D721Med (cell line): ENCODE measurements around the gene P2RY14.

Experiments used
- DNase-seq: peaks from one replicate; pipeline ENCODE4 v3.0.0; 2011; ENCODE audit warnings: low spot score; ENCODE audit not compliant: insufficient read length
- FAIRE-seq: peaks from 2 replicates; lab custom pipeline; 2011; peaks lifted over from hg19 to GRCh38; lab: Jason Lieb, UNC
- TF ChIP-seq, protein P1 (sequence below): IDR thresholded peaks from 2 replicates; pipeline ENCODE4 v1.5.1; 2012; ENCODE audit warnings: mild to moderate bottlenecking, control low read depth; ENCODE audit not compliant: insufficient read depth; ENCODE audit errors: missing control alignments

The P2RY14 gene

DNA sequence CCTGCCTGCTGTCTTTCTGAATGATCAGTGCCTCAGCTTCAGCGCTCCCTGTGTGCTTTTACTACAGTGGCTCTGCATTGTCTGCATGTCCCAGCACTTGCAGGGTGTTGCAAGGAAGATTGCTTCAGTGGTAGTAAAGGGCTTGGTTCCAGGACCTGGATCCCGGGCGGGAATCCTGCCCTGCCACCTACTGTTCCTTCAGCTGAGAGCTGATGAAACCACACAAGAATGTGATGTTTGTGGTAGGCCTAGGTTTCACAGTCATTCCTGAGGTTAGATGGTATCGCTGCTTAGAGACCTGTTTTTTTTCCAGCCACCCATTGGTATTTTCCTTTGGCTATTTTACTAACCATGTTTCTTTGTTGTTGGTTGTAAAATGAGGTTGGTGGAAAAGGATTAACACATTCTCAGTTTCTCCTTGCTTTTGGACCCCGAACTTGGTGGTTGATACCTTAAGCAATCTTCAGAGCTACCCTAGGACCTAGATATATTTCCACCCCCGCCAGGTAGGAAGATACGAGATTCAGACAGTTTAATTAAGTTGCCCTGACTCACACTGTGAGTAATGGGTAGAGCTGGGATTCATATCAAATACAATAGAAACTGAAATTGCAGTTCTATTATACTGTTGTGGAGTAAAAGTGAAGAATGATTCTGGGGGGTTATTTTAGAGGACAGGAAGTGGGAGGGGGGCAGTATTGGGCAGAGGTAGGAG, 26.9 kb upstream of the P2RY14 start:
- DNase-seq = no peak
- FAIRE-seq = no peak
- TF ChIP-seq, protein P1, sequence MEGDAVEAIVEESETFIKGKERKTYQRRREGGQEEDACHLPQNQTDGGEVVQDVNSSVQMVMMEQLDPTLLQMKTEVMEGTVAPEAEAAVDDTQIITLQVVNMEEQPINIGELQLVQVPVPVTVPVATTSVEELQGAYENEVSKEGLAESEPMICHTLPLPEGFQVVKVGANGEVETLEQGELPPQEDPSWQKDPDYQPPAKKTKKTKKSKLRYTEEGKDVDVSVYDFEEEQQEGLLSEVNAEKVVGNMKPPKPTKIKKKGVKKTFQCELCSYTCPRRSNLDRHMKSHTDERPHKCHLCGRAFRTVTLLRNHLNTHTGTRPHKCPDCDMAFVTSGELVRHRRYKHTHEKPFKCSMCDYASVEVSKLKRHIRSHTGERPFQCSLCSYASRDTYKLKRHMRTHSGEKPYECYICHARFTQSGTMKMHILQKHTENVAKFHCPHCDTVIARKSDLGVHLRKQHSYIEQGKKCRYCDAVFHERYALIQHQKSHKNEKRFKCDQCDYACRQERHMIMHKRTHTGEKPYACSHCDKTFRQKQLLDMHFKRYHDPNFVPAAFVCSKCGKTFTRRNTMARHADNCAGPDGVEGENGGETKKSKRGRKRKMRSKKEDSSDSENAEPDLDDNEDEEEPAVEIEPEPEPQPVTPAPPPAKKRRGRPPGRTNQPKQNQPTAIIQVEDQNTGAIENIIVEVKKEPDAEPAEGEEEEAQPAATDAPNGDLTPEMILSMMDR = no peak

DNA sequence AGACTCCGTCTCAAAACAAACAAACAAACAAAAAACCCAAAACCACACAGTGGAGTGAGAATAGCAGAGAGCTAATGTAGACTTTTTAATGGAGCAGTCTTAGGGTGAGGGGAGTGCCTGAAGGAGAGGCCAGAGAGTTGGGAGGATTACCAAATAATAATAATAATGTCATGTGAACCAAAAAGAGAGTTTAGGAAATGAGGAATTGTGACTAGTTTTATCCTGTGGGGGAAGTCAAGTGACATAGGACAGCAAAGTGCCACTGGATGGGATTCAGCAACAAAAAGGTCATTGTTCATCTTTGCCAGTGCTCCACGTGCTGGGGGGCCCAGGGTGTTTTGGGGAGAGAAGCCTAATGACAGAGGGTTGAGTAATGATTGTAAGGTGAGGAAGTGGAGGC, 25.4 kb upstream of the P2RY14 start:
- TF ChIP-seq, protein P1 = no peak
- DNase-seq (no peak), FAIRE-seq (no peak)

DNA sequence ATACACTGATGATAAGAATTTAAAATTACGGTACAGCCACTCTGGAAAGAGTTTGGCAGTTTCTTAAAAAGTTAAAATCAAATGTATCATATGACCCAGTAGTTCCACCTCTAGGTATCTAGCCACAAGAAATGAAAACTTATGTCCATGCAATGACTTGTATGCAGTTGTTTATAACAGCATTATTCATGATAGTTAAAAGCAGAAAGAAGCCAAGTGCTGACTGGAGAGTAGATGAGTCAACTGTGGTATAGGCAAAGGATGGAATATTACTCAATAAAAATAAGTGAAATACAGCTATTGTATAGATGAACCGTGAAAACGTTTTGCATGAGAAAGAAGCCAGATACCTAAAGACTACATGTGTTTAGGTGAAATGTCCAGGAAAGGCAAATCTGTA, 23.4 kb upstream of the P2RY14 start:
- FAIRE-seq (no peak), DNase-seq (no peak)
- TF ChIP-seq, protein P1 = no peak

DNA sequence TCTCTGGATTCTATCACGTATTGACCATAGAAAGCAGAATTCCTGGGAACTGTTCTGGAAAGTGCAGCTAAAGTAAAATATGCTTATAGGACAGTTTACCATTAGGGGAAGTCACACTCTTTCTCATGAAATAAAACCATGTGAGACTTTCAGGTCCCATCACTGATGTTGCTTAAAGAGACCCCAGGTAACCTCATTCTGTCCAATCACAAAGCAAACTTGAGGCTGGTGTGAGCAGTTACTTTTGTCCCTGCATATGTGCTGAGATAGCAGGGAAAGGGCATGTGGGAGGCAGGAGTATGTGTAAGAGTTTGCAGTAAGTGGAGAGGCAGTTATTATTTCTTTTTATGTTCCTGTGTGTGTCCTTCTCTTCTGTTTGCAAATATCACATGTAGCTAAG, 22.2 kb upstream of the P2RY14 start:
- TF ChIP-seq, protein P1 = no peak
- no peak for DNase-seq
- no peak for FAIRE-seq

DNA sequence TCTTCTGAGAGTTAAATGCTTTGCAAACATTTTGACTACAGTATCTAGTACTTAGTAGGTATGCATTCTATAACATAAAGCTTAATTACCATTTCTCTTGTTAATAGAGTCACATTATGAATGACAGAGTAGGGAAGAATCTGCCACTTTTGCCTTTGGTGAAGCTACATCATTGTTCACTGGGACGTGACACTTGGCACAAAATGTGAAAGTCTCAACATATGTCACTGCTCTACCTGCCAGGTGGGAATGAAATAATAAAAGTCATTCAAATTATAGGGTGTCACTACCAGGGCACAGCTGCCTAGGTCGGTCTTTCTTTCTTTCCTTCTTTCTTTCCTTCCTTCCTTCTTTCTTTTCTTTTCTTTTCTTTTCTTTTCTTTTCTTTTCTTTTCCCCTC, 20.7 kb upstream of the P2RY14 start:
- TF ChIP-seq, protein P1 = no peak
- FAIRE-seq (no peak), DNase-seq (no peak)

DNA sequence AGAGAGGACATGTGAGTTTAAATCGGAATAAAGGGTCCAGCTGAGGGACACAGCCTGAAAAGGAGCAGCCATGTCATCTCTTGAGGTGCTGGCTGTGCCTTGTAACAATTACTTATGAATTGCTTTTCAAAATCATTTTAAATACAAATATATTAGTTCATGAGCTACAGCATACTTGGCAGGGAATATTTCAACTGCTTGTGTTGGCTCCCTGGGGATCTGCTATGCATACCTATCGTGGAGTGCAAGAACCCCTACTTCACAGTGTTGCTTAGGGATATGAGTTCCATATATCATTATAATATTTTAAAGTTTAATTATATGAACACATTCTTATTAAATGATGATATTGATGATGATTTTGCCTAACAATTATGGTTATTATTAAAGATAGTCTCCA, 19.1 kb upstream of the P2RY14 start:
- TF ChIP-seq, protein P1 = no peak
- FAIRE-seq = no peak
- DNase-seq = no peak

DNA sequence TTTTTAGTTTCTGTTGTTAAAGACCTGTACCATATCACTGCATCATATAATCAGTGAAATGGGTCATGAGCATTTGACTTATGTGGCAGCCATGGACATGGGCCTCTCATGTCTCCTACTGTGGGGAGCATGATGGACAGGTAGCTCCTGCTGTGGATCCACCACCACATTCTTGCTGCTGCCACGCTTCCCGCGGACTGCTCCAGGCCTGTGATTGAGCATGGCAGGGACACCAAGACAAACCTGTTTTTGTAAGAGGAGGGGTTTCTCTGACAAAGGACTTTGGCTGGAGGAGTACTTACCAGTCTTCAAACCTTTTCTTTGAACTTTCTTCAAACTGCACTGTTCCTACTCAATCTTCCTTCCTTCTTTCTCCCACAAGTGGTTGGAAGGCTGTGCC, 17.9 kb upstream of the P2RY14 start:
- TF ChIP-seq, protein P1 = no peak
- FAIRE-seq = no peak
- no peak for DNase-seq
